Lung (tissue), 12 donors: ENCODE measurements around the gene NFIA. TPM values are rescaled to one million over a fixed set of nuclear protein-coding genes. Genes with fewer than 3 reads are reported as not detected.

ENCODE experiments used
- ATAC-seq: fragments of 200-7000 bp; cut with Tn5 transposase; one replicate; pipeline ENCODE4 v1.9.1; 2020; ENCODE audit warnings: moderate number of reproducible peaks; ENCODE audit not compliant: insufficient read depth, low FRiP score
- DNase-seq, 3 donors: peaks; one replicate each; pipeline ENCODE4 v3.0.0-alpha.2; 2013 to 2017
- H3K27ac ChIP-seq, 2 donors: one replicate each; pipeline ENCODE4 v1.5.1; 2013; ENCODE audit warnings: mild to moderate bottlenecking in 2 of 2, moderate library complexity in 2 of 2, control low read depth in 1 of 2, inconsistent platforms in 1 of 2, low read depth in 1 of 2, low read length in 1 of 2
- H3K27me3 ChIP-seq, 3 donors: one replicate each; pipeline ENCODE4 v1.5.1; 2013; ENCODE audit warnings: low read length in 2 of 3; ENCODE audit not compliant: control insufficient read depth in 3 of 3, insufficient read depth in 3 of 3
- H3K36me3 ChIP-seq, 4 donors: one replicate each; pipeline ENCODE4 v1.5.1; 2013; ENCODE audit warnings: low read length in 4 of 4, mild to moderate bottlenecking in 1 of 4, moderate library complexity in 1 of 4; ENCODE audit not compliant: control insufficient read depth in 4 of 4, insufficient read depth in 4 of 4
- H3K4me1 ChIP-seq, 5 donors: one replicate each; pipeline ENCODE4 v1.5.1; 2013; ENCODE audit warnings: low read length in 5 of 5, mild to moderate bottlenecking in 2 of 5, moderate library complexity in 1 of 5; ENCODE audit not compliant: control insufficient read depth in 5 of 5, insufficient read depth in 5 of 5
- H3K4me3 ChIP-seq: one replicate; pipeline ENCODE4 v1.5.1; 2013; ENCODE audit warnings: mild to moderate bottlenecking, control low read depth, moderate library complexity
- H3K9ac ChIP-seq, 2 donors: one replicate each; pipeline ENCODE4 v1.5.1; 2013; ENCODE audit warnings: low read length in 2 of 2, control low read depth in 1 of 2; ENCODE audit not compliant: insufficient read depth in 1 of 2
- H3K9me3 ChIP-seq, 4 donors: one replicate each; pipeline ENCODE4 v1.5.1; 2013; ENCODE audit warnings: low read length in 3 of 4, mild to moderate bottlenecking in 1 of 4, moderate library complexity in 1 of 4; ENCODE audit not compliant: control insufficient read depth in 4 of 4, insufficient read depth in 3 of 4
- WGBS, 2 donors: extraction: QIAGEN DNeasy Blood & Tissue Kit; methylation state at CpG; one replicate each; pipeline ENCODE4 v1.1.7; 2013; 5-methylcytosine and 5-hydroxymethylcytosine counted together
- polyA plus RNA-seq, 2 donors: library from polyadenylated mRNA; stranded (reverse); fragments of 200-250 nt; gene quantifications; one replicate each; pipeline ENCODE4 v1.2.1, GENCODE V29; 2013
- total RNA-seq, 2 donors: library from RNA; depleted of rRNA in 1 of 2; stranded (reverse); fragments of >200 nt in 1 of 2; gene quantifications; one replicate each; pipeline ENCODE4 v1.2.1, GENCODE V29; 2014 to 2021
- TF ChIP-seq, protein P1 (sequence below): IDR thresholded peaks from 2 replicates; pipeline ENCODE4 v1.5.1; 2012; ENCODE audit warnings: mild to moderate bottlenecking; ENCODE audit errors: control extremely low read depth, extremely low read depth
- donor health status: control.
- donor health status: control.
- donor health status: Bipolar disorder and iron deficiency.
- donor health status: healthy.
- donor health status: DM: yes; HTN: yes; CAD: no.

Gene NFIA
- total and polyA plus RNA-seq, 4 donors: 3.0 to 63.4 (median 34.2) TPM

DNA sequence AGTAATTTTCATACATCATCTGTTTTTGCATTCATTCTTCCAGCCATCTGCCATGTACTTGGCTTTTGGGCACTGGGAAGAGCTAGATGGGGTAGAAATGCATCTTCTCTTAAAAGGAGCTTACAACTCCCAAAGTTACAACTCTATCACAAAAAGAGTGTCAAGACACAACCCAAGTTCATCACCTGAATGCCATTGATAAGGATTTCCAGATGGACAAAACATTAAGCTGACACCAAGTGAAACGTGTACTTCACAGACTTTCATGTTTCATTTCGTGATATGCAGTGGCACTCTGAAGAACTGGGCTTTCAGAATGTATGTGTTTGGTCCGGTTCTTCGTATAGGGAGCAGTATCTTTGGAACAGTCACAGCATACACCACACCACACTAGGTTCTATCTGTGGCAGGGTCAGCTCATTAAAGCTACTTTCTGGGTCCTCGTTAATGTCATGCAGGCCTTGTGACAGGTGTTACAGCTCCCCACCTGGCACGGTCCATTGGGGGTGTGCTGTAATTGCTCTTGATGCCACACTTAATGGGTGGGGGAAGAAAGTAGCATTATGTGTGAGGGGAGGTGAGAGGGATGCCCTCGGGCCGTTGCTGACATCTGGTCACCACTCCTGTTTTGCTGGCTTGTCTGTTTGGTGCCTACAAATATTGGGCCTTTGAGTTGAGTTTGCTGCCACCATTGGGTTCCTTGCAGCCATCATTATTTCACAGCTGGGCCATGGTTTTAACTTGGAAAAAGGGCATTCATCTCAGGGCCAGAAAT, 164.9 kb downstream of the NFIA start:
- H3K9me3 ChIP-seq: no peaks in the 10 kb centered on the region
- H3K27me3 ChIP-seq: no peaks in the 10 kb centered on the region
- H3K36me3 ChIP-seq: no peaks in the 10 kb centered on the region
- peak overlapping the region in 1 of 2 donors; percentile 13 for H3K27ac ChIP-seq
- DNase-seq (no peak), ATAC-seq (no peak)
- TF ChIP-seq, protein P1, sequence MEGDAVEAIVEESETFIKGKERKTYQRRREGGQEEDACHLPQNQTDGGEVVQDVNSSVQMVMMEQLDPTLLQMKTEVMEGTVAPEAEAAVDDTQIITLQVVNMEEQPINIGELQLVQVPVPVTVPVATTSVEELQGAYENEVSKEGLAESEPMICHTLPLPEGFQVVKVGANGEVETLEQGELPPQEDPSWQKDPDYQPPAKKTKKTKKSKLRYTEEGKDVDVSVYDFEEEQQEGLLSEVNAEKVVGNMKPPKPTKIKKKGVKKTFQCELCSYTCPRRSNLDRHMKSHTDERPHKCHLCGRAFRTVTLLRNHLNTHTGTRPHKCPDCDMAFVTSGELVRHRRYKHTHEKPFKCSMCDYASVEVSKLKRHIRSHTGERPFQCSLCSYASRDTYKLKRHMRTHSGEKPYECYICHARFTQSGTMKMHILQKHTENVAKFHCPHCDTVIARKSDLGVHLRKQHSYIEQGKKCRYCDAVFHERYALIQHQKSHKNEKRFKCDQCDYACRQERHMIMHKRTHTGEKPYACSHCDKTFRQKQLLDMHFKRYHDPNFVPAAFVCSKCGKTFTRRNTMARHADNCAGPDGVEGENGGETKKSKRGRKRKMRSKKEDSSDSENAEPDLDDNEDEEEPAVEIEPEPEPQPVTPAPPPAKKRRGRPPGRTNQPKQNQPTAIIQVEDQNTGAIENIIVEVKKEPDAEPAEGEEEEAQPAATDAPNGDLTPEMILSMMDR: no peak
- H3K4me3 ChIP-seq: no peak overlapping the region
- WGBS, 2 donors: 89 to 94% methylated on average over 8 of the region's 8 CpGs
- no peak overlapping the region for H3K9ac ChIP-seq
- peaks cover 0 to 66% (median 17%) of the 10 kb centered on the region in 5 donors for H3K4me1 ChIP-seq

DNA sequence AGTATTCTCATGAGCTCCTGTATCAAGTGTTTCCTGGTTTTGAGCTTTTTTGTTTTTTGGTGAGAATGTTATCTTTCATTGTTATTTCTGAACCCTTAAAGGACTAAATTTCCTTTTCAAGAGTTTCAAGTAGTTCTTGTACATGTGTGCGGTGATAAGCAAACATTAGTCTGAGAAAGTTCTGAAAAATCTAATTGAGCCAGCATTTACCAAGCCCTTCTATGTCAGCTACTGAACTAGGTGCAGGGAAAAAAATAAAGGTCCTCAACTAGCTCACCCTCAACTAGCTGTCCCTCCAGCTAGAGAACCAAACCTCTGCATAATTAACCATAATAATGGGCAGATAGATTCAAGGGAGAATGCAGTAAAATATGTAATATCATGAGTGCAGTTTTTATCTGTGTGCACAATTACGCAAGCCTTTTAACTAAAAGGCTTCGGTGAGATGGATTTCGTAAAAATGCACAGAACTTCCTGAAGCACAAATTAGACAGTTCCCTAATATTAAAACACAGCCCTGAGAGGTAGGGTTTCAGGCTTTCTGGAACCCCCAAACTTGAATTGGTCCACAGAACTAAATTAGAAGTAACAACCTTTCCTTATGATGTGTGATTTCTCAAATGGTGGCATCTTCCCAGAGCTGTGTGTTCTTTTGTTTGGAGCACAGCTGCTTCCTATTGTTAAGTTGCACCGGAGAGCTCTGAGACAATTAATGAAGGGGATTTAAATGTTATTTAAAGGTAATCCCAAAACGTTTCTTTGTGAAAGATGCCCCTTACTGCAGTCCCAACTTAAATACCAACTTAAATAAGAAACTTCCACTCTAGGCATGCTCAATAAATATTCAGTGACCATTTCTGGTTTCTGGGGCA, 165.8 kb downstream of the NFIA start:
- no peaks in the 10 kb centered on the region for H3K27me3 ChIP-seq
- no peak overlapping the region for H3K4me3 ChIP-seq
- TF ChIP-seq, protein P1: no peak
- 37 to 47% methylated on average over 6 of the region's 6 CpGs for WGBS, 2 donors
- DNase-seq (peak in 1 of 3 donors; percentile 39), ATAC-seq (no peak)
- no peaks in the 10 kb centered on the region for H3K36me3 ChIP-seq
- no peaks in the 10 kb centered on the region for H3K9me3 ChIP-seq
- peaks cover 0 to 60% (median 17%) of the 10 kb centered on the region in 5 donors for H3K4me1 ChIP-seq
- H3K9ac ChIP-seq: no peak overlapping the region
- no peak overlapping the region for H3K27ac ChIP-seq

DNA sequence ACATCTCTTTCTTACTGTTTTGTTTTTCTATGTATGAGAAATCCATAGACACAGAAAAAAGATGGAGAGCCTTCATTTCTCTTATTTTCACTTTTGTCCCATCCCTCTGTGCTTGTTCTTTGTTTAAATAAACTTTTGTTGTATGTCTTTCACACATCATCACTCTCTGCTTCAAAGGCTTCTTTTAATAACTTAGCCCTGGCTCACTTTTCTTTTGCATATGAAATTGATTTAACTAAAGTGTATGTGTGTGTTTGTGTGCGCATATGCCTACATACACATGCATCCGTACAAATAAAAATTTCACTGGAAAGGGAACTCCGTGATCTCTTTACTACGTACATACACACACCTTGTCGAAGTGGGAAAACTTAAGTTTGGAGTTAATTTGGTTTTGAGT, 168.6 kb downstream of the NFIA start:
- TF ChIP-seq, protein P1: no peak
- no peak for ATAC-seq
- Histone ChIP-seq H3K4me1 (peaks cover 0 to 69% (median 34%) of the 10 kb centered on the region in 5 donors), H3K36me3 (no peaks in the 10 kb centered on the region), H3K27ac (no peak overlapping the region), H3K4me3 (no peak overlapping the region), H3K9ac (peak overlapping the region in 1 of 2 donors; percentile 54), H3K9me3 (no peaks in the 10 kb centered on the region), H3K27me3 (no peaks in the 10 kb centered on the region)
- DNase-seq: peak in 2 of 3 donors; percentile 85 to 87
- 78 to 86% methylated on average over 5 of the region's 5 CpGs for WGBS, 2 donors
